GM21786 (cell line): ENCODE results near the gene HNRNPA1.
"Not testable (repeated sequence)": the region's sequence is repeated elsewhere in the genome, so short reads cannot be mapped to it uniquely, and the experiment has no call there.

Experiments
- ATAC-seq: cut with Tn5 transposase; IDR thresholded peaks from one replicate; pipeline ENCODE4 v1.9.1; 2021; ENCODE audit not compliant: unreplicated experiment

HNRNPA1 gene

GRCh38 chr12:54273981-54274380 lies 6.5 kb upstream of the HNRNPA1 start:
- ATAC-seq: no peak

- ATAC-seq: no peak
These were observed 4.2 kb upstream of the HNRNPA1 start for GRCh38 chr12:54276368-54276767.

- no peak for ATAC-seq
These were observed 2.7 kb upstream of the HNRNPA1 start for GRCh38 chr12:54277823-54278276.

- no peak for ATAC-seq
These were observed 1.3 kb upstream of the HNRNPA1 start for GRCh38 chr12:54279227-54279631.

- peak; percentile 77 for ATAC-seq
These were observed 676 bp upstream of the HNRNPA1 start, which contains the start of gene CBX5 for GRCh38 chr12:54279632-54280467. Gene CBX5 (minus strand): TSS chr12:54280122. CDS start chr12:54257650, 22,472 bp downstream.

- ATAC-seq: not testable (repeated sequence)
These were observed 724 bp downstream of the HNRNPA1 start for GRCh38 chr12:54281261-54281638.

GRCh38 chr12:54281694-54282093 lies 1.2 kb downstream of the HNRNPA1 start:
- ATAC-seq: not testable (repeated sequence)

- no peak for ATAC-seq
These were observed 2.5 kb downstream of the HNRNPA1 start for GRCh38 chr12:54282949-54283593.

- ATAC-seq: not testable (repeated sequence)
These were observed 3.7 kb downstream of the HNRNPA1 start for GRCh38 chr12:54284070-54284780.

GRCh38 chr12:54285150-54286041 lies 4.9 kb downstream of the HNRNPA1 start:
- no peak for ATAC-seq

- ATAC-seq: no peak
These were observed 5.8 kb downstream of the HNRNPA1 start for GRCh38 chr12:54286042-54287030.

GRCh38 chr12:54287261-54288157 lies 7.0 kb downstream of the HNRNPA1 start:
- no peak for ATAC-seq

- no peak for ATAC-seq
These were observed 11.8 kb downstream of the HNRNPA1 start for GRCh38 chr12:54292083-54292930.

- ATAC-seq: no peak
These were observed 12.4 kb downstream of the HNRNPA1 start for GRCh38 chr12:54292931-54293241.

GRCh38 chr12:54294152-54294952 lies 13.8 kb downstream of the HNRNPA1 start:
- ATAC-seq: peak; percentile 60

GRCh38 chr12:54294953-54295566 lies 14.5 kb downstream of the HNRNPA1 start:
- no peak for ATAC-seq
